Tibial nerve (tissue), 4 donors: ENCODE data around the gene SPACA9. TPM values are rescaled to one million over a fixed set of nuclear protein-coding genes. Genes with fewer than 3 reads are reported as not detected.

Experiments
- DNase-seq, 2 donors: peaks; one replicate each; pipeline ENCODE4 v3.0.0-alpha.2; 2019; ENCODE audit warnings: low spot score in 2 of 2
- H3K27ac ChIP-seq, 4 donors: fragments of 200-600 bp; sonication (generic) in 3 of 4; one replicate each; pipeline ENCODE4 v1.5.1; 2017 to 2019; ENCODE audit warnings: mild to moderate bottlenecking in 1 of 4
- H3K27me3 ChIP-seq, 2 donors: fragments of 200-600 bp; sonication (generic) in 1 of 2; one replicate each; pipeline versions ENCODE4 v1.5.1 to v1.6.0; 2017 to 2019
- H3K36me3 ChIP-seq, 3 donors: fragments of 200-600 bp; sonication (generic); one replicate each; pipeline ENCODE4 v1.5.1; 2018 to 2019
- H3K4me1 ChIP-seq, 4 donors: fragments of 200-600 bp; sonication (generic) in 3 of 4; one replicate each; pipeline ENCODE4 v1.5.1; 2017 to 2019
- H3K4me3 ChIP-seq, 4 donors: fragments of 200-600 bp; sonication (generic) in 3 of 4; one replicate each; pipeline ENCODE4 v1.5.1; 2017 to 2019; ENCODE audit warnings: mild to moderate bottlenecking in 1 of 4, moderate library complexity in 1 of 4
- H3K9me3 ChIP-seq, 4 donors: fragments of 200-600 bp; sonication (generic) in 3 of 4; one replicate each; pipeline ENCODE4 v1.5.1; 2017 to 2019
- EP300 ChIP-seq, 2 donors: sonication (generic); formaldehyde crosslinking; IDR thresholded peaks; one replicate each; pipeline ENCODE4 v1.6.1; 2017; ENCODE audit warnings: antibody characterized with exemption in 2 of 2, mild to moderate bottlenecking in 1 of 2
- POLR2A ChIP-seq, 2 donors: fragments of 450-650 bp; IDR thresholded peaks; one replicate each; pipeline ENCODE4 v1.6.1; 2017; ENCODE audit warnings: antibody characterized with exemption in 2 of 2, mild to moderate bottlenecking in 2 of 2, moderate library complexity in 2 of 2
- WGBS, 2 donors: methylation state at CpG; one replicate each; pipeline ENCODE4 v1.1.5; 2018; 5-methylcytosine and 5-hydroxymethylcytosine counted together
- total RNA-seq, 4 donors: library from RNA; depleted of rRNA; stranded (reverse); fragments of >200 nt; gene quantifications; one replicate each; pipeline ENCODE4 v1.1.0, GENCODE V29; 2016
- TF ChIP-seq, protein P1 (sequence below), 5 experiments: fragments of 200-600 bp in 3 of 5; fragments of 450-650 bp in 2 of 5; sonication (generic) in 3 of 5; IDR thresholded peaks; one replicate each; pipeline ENCODE4 v1.5.1; 2016 to 2019; ENCODE audit warnings: antibody characterized with exemption in 5 of 5, mild to moderate bottlenecking in 3 of 5, moderate library complexity in 2 of 5

Gene SPACA9
- total RNA-seq, 4 donors from 2014 or later = 4.2 to 5.9 (median 5.3) TPM

DNA sequence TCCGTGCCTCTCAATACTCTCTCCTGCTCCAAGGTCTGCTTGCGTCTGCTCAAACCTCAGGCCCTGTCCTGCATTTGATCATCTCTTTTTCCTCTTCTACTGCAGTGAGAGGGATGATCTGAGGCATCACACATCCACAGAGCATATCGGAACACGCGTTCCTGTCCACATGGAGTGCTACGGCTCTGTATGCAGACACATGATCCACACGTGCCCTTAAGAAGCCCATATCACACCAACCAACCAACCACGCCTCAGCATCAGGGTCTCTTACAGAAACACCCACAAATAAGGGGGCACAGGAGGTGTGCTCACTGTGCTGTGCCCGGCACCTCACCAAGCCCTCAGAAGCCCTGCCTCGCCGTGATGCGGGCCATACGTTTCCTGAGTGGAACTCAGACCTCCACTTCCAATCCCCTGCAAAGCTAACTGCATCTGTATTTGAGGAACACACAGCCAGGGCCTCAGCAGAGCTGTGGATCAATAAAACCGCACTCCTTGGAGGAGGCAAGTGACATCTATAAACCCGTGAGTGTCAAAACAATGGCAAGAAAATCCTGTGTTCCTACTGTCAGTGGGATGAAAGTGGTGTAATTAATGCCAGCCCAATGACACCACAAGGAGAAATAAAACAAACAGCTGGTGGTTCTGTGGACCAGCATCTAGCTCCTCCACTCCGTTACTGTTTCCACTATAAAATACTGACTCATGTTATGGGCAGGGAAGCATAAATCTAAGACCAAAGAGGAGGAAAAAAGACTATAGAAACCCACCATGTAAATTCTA, 41.0 kb upstream of the SPACA9 start:
- Histone ChIP-seq H3K27ac (no peak overlapping the region), H3K27me3 (no peaks in the 10 kb centered on the region), H3K9me3 (no peaks in the 10 kb centered on the region), H3K36me3 (no peaks in the 10 kb centered on the region), H3K4me1 (no peaks in the 10 kb centered on the region), H3K4me3 (no peak overlapping the region)
- WGBS, 2 donors = 78 to 79% methylated on average over 16 of the region's 16 CpGs
- no peak for DNase-seq
- no peak for TF ChIP-seq POLR2A (IDR thresholded peaks at IDR 0.05)
- TF ChIP-seq, protein P1, sequence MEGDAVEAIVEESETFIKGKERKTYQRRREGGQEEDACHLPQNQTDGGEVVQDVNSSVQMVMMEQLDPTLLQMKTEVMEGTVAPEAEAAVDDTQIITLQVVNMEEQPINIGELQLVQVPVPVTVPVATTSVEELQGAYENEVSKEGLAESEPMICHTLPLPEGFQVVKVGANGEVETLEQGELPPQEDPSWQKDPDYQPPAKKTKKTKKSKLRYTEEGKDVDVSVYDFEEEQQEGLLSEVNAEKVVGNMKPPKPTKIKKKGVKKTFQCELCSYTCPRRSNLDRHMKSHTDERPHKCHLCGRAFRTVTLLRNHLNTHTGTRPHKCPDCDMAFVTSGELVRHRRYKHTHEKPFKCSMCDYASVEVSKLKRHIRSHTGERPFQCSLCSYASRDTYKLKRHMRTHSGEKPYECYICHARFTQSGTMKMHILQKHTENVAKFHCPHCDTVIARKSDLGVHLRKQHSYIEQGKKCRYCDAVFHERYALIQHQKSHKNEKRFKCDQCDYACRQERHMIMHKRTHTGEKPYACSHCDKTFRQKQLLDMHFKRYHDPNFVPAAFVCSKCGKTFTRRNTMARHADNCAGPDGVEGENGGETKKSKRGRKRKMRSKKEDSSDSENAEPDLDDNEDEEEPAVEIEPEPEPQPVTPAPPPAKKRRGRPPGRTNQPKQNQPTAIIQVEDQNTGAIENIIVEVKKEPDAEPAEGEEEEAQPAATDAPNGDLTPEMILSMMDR (IDR thresholded peaks at IDR 0.05) = no peak
- TF ChIP-seq EP300 (IDR thresholded peaks at IDR 0.05) = no peak

DNA sequence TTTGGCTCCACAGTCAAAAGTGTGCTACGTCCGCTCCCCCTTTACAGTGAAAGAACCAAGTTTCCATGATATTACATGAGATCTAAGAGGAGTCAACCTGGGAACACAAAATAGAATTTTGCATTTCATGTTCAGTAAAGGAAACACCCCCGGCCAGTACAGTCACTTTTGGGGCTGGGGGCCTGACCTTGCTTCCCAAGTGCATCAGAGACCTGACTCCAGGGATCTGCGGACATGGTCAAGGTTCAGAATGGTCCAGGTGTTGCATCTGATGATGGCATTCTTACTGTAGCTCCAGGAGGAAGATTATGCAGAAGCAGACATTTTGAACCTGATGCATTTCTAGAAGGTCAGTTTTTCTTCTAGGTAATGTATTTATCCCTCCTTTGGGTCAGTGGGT, 40.4 kb upstream of the SPACA9 start:
- Histone ChIP-seq H3K36me3 (no peaks in the 10 kb centered on the region), H3K27me3 (no peaks in the 10 kb centered on the region), H3K4me1 (no peaks in the 10 kb centered on the region), H3K9me3 (no peaks in the 10 kb centered on the region), H3K27ac (no peak overlapping the region), H3K4me3 (no peak overlapping the region)
- TF ChIP-seq POLR2A (IDR thresholded peaks at IDR 0.05) (no peak), EP300 (IDR thresholded peaks at IDR 0.05) (no peak)
- TF ChIP-seq, protein P1 (IDR thresholded peaks at IDR 0.05) = no peak
- DNase-seq = no peak
- WGBS, 2 donors = 91% methylated on average over 4 of the region's 4 CpGs

DNA sequence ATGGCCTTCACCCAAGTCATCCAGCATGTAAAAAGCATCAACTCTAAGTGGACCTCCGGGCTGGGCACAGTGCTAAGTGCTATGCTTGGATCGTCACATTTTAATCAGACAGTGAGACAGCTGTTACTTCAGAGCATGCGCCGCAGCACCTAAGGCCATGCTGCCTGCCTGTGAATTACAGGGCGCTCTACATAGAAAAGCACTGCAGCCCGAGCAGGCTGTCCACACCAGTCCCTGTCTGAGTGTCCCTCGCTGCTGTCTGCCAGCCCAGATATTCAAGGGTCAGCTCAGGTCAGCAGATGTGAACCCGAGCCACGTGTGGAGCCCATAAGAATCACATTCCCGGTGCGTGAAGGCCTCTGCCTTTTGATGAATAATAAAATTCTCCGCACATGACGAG, 37.7 kb upstream of the SPACA9 start:
- no peak for DNase-seq
- WGBS, 2 donors = 58 to 76% methylated on average over 13 of the region's 13 CpGs
- TF ChIP-seq POLR2A (IDR thresholded peaks at IDR 0.05) (no peak), EP300 (IDR thresholded peaks at IDR 0.05) (no peak)
- TF ChIP-seq, protein P1 (IDR thresholded peaks at IDR 0.05) = no peak

DNA sequence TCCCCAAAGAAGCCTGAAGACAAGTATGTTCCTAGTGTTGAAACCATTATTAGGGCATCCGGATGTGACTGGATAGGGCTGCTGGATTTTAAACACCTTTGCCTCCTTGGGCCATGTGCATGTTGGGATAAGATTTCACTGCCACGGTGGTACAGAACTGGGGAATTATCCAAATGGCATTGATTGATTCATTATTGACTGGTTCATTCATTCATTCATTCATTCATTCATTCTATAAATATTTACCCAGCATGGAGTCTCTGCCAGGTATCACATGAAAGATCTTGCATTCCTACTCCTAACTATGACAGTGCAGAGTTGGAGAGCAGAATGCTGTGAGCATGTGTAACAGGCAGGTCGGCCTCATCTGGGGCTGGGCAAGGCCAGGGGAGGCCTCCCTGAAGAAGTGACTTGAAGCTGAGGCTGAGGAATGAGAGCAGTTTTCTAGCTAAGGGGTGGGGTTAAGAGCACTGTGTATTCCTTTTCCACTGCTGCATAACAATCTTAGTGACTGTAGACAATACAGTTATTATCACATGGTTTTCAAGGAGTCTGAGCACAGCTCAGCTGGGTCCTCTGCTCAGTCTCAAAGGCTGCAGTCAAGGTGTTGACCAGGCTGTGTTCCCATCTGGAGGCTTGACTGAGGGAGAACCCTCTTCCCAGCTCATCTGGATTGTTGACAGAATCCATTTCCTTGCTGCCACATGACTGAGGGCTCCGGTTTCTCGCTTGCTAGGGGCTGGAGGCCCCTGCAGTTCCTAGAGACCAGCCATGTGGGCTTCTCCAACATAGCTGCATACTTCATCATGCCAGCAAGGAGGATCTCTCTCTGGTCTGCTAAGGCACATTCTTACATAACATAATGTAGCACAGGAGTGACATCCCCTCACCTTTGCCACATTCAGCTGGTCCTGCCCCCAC, 36.3 kb upstream of the SPACA9 start:
- DNase-seq = no peak
- Histone ChIP-seq H3K4me3 (no peak overlapping the region), H3K36me3 (no peaks in the 10 kb centered on the region), H3K4me1 (no peaks in the 10 kb centered on the region), H3K27ac (no peak overlapping the region), H3K9me3 (no peaks in the 10 kb centered on the region), H3K27me3 (no peaks in the 10 kb centered on the region)
- 84 to 85% methylated on average over 5 of the region's 5 CpGs for WGBS, 2 donors
- TF ChIP-seq, protein P1 (IDR thresholded peaks at IDR 0.05) = no peak
- TF ChIP-seq EP300 (IDR thresholded peaks at IDR 0.05) (no peak), POLR2A (IDR thresholded peaks at IDR 0.05) (no peak)

More for the DNA sequence above, 37.7 kb upstream of the SPACA9 start:
- Histone ChIP-seq H3K27me3 (no peaks in the 10 kb centered on the region), H3K4me1 (no peaks in the 10 kb centered on the region), H3K9me3 (no peaks in the 10 kb centered on the region), H3K4me3 (no peak overlapping the region), H3K27ac (no peak overlapping the region), H3K36me3 (no peaks in the 10 kb centered on the region)
